Activated T-helper 17 cell treated with anti-CD3 and anti-CD28 coated beads, Interleukin-2, amount 50 U/mL, for 72 hours (primary cell): ENCODE data around the gene MMP14. TPM values are rescaled to one million over a fixed set of nuclear protein-coding genes. Genes with fewer than 3 reads are reported as not detected.
"Not testable (repeated sequence)": the region's sequence is repeated elsewhere in the genome, so short reads cannot be mapped to it uniquely, and the experiment has no call there.

ENCODE experiments used
- ATAC-seq: fragments of 150-1000 bp; cut with Tn5 transposase; replicated peaks from 2 replicates; pipeline ENCODE4 v1.10.0; 2021; ENCODE audit warnings: mild to moderate bottlenecking, moderate library complexity
- H3K27ac Mint-ChIP-seq: one replicate; pipeline ENCODE4 v1.8.0; 2022; ENCODE audit warnings: mixed read lengths
- H3K27me3 Mint-ChIP-seq: one replicate; pipeline ENCODE4 v1.8.0; 2022; ENCODE audit warnings: mixed read lengths
- H3K36me3 Mint-ChIP-seq: one replicate; pipeline ENCODE4 v1.8.0; 2022; ENCODE audit warnings: low read depth, mild to moderate bottlenecking, mixed read lengths
- H3K4me1 Mint-ChIP-seq: one replicate; pipeline ENCODE4 v1.8.0; 2022; ENCODE audit warnings: mixed read lengths
- H3K4me3 Mint-ChIP-seq: one replicate; pipeline ENCODE4 v1.8.0; 2022; ENCODE audit warnings: mild to moderate bottlenecking, mixed read lengths
- H3K9me3 Mint-ChIP-seq: one replicate; pipeline ENCODE4 v1.8.0; 2022; ENCODE audit warnings: mixed read lengths
- total RNA-seq, 2 donors: library from RNA; stranded (reverse); gene quantifications; one replicate each; pipeline ENCODE4 v1.2.3, GENCODE V29; 2022

MMP14 gene
- total RNA-seq, 2 donors from 2014 or later = 1.5 to 2.1 TPM

DNA sequence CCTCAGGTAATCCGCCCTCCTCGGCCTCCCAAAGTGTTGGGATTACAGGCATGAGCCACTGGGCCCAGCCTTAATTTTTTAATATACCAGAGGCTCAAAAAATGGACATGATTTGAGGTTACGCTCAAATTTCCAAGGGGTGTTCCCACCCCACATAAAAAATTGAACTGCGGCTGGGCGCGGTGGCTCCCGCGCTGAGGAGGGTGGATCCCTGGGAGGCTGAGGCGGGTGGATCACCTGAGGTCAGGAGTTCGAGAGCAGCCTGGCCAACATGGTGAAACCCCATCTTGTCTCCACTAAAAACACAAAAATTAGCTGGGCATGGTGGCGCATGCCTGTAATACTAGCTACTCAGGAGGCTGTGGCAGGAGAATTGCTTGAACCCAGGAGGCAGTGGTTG is 17.9 kb downstream of the MMP14 start:
- ATAC-seq, H3K9me3 Mint-ChIP-seq, H3K27ac Mint-ChIP-seq, H3K36me3 Mint-ChIP-seq, H3K27me3 Mint-ChIP-seq, H3K4me3 Mint-ChIP-seq: not testable (repeated sequence)
- H3K4me1 Mint-ChIP-seq = peaks cover 22% of the 10 kb centered on the region

DNA sequence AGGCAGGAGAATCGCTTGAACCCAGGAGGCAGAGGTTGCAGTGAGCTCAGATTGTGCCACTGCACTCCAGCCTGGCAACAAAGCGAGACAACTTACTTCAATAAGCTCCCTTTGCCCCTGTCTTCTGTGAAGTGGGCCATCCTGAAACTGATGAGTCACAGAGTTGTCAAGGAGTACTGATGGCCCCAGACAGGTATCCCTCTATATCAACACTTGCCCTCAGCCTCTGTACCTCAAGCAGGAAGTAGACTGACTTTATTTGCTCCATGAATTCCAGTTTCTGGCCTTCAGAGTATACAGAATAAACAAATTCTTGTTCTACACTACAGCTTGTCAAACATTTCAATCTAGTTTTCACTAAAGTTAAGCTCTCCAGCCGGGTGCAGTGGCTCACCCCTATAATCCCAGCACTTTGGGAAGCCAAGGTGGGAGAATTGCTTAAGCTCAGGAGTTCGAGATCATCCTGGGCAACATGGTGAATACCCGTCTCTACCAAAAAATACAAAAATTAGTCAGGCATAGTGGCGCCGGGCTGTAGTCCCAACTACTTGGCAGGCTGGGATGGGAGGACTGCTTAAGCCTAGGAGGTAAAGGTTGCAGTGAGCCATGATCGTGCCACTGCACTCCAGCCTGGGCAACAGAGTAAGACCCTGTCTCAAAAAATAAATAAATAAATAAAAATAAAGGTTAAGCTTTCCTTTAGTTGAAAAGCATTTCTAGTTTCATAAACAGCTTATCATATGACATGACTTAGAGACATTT is 18.8 kb downstream of the MMP14 start:
- Mint-ChIP-seq H3K4me3 (no peak overlapping the region), H3K9me3 (no peaks in the 10 kb centered on the region), H3K4me1 (peaks cover 22% of the 10 kb centered on the region), H3K27ac (no peak overlapping the region), H3K27me3 (peaks cover 5% of the 10 kb centered on the region), H3K36me3 (no peaks in the 10 kb centered on the region)
- no peak for ATAC-seq

GRCh38 chr14:22856428-22856827 is 20.0 kb downstream of the MMP14 start:
- no peak overlapping the region for H3K4me3 Mint-ChIP-seq
- ATAC-seq = no peak
- peaks cover 18% of the 10 kb centered on the region for H3K4me1 Mint-ChIP-seq

DNA sequence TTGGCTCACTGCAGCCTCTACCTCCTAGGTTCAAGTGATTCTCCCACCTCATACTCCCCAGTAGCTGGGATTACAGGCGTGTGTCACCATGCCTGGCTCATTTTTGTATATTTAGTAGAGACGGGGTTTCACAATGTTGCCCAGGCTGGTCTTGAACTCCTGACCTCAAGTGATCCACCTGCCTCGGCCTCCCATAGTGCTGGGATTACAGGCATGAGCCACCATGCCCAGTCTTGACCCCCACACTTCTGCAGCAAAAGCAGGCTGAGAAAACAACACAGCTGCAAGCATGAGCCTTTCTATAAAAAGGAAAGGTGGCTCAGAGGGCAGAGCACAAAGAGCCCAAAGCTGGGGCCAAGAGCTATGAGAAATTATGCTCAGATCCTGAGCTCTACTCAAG is 24.0 kb downstream of the MMP14 start:
- H3K4me1 Mint-ChIP-seq = peaks cover 12% of the 10 kb centered on the region
- ATAC-seq, H3K27me3 Mint-ChIP-seq, H3K4me3 Mint-ChIP-seq, H3K36me3 Mint-ChIP-seq, H3K27ac Mint-ChIP-seq, H3K9me3 Mint-ChIP-seq: not testable (repeated sequence)

More at GRCh38 chr14:22856428-22856827, 20.0 kb downstream of the MMP14 start:
- no peak overlapping the region for H3K27ac Mint-ChIP-seq
- H3K36me3 Mint-ChIP-seq = no peaks in the 10 kb centered on the region
- no peaks in the 10 kb centered on the region for H3K9me3 Mint-ChIP-seq
- peaks cover 5% of the 10 kb centered on the region for H3K27me3 Mint-ChIP-seq

DNA sequence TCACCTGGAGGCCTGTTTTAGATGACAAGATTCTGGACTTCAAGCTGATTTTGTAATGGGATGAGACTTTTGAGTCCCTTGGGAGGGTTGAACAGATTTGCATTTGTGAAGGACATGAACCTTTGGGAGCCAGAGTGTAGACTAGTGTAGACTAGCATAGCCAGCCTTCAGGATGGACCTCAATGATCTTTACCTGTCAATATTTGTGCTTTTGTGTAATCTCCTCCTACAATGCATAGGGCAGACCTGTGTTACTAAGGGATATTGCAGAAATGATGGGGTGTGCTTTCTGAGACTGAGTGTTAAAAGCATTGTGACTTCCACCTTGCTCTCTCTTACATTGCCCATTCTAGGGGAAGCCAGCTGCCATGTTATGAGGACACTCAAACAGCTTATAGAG is 25.3 kb downstream of the MMP14 start:
- no peak for ATAC-seq
- Mint-ChIP-seq H3K36me3 (no peaks in the 10 kb centered on the region), H3K27ac (no peak overlapping the region), H3K4me1 (peaks cover 12% of the 10 kb centered on the region), H3K9me3 (no peaks in the 10 kb centered on the region), H3K27me3 (no peaks in the 10 kb centered on the region), H3K4me3 (no peak overlapping the region)

DNA sequence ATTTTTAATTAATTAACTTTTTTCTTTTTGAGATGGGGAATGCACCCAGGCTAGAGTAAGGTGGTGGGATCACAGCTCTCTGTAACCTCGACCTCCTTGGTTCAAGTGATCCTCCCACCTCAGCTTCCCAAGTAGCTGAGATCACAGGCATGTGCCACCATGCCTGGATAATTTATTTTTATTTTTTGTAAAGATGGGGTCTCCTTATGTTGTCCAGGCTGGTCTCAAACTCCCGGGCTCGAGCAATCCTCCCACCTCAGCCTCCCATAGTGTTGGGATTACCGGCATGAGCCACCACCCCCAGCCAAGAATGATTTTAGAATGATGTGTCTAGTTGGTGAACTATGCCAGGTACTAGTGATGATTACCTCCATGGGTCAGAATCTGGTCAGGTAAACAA is 28.6 kb downstream of the MMP14 start:
- no peaks in the 10 kb centered on the region for H3K36me3 Mint-ChIP-seq
- no peak overlapping the region for H3K4me3 Mint-ChIP-seq
- no peaks in the 10 kb centered on the region for H3K9me3 Mint-ChIP-seq
- ATAC-seq = no peak
- H3K27ac Mint-ChIP-seq = no peak overlapping the region
- H3K27me3 Mint-ChIP-seq = no peaks in the 10 kb centered on the region
- H3K4me1 Mint-ChIP-seq = peaks cover 6% of the 10 kb centered on the region

DNA sequence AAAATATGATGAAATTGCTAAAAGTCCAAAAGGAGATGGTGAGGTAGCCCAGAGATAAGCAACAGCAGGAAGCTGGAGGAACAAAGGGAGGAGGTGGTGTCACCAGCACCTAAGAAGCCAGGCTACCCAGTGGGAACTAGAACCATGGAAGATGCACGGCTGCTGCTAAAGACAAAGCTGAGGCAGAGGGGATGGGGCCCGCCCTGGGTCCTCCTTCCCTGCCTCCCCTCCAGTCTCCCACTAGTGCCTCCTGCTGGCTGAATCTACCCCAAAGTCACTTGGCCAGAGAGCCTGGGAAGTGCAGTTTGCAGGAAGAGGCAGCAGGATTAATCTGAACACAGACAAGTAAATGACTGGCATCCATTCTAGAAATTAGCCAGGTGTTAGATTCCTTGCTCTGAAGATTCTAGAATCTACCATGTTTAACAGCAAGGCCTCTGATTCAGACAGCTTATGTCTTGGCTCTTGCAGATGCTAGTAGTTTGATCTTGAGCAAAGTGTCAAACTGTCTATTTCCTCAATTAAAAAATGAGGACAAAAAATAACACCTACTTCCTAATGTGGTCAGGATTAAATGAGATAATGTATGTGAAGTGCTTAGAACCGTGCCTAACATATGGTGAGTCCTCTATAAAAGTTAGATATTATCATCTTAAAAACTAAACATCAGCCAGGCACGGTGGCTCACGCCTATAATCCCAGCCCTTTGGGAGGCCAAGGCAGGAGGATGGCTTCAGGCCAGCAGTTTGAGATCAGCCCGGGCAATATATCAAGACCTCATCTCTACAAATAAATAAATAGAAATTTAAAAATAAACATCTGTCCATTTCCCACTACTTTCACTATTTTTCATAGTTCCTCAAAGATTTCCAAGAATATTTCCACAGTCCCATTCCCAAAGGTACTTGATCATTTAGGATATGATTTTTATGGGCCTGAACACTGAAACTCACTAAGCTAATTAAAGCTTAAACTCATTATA is 29.3 kb downstream of the MMP14 start:
- Mint-ChIP-seq H3K4me1 (peaks cover 8% of the 10 kb centered on the region), H3K27me3 (no peaks in the 10 kb centered on the region), H3K27ac (peak overlapping the region; percentile 76), H3K36me3 (no peaks in the 10 kb centered on the region), H3K9me3 (no peaks in the 10 kb centered on the region), H3K4me3 (no peak overlapping the region)
- ATAC-seq = no peak

DNA sequence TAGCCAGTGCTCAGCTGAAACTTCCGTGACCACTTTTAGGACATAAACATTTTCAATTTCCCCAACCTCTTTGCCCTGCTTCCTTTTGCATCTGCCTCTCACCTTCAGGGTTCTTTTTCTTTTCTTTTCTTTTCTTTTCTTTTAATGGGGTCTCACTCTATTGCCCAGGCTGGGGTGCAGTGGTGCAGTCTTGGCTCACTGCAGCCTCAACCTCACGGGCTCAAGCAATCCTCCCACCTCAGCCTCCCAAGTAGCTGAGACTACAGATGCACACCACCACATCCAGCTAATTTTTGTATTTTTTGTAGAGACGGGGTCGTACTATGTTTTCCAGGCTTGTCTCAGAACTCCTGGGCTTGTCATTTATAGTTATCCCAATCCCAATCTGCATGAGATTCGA is 30.5 kb downstream of the MMP14 start:
- H3K9me3 Mint-ChIP-seq = no peaks in the 10 kb centered on the region
- H3K27me3 Mint-ChIP-seq = no peaks in the 10 kb centered on the region
- H3K4me3 Mint-ChIP-seq = no peak overlapping the region
- ATAC-seq = no peak
- peak overlapping the region; percentile 76 for H3K27ac Mint-ChIP-seq
- H3K4me1 Mint-ChIP-seq = peaks cover 11% of the 10 kb centered on the region
- no peaks in the 10 kb centered on the region for H3K36me3 Mint-ChIP-seq

DNA sequence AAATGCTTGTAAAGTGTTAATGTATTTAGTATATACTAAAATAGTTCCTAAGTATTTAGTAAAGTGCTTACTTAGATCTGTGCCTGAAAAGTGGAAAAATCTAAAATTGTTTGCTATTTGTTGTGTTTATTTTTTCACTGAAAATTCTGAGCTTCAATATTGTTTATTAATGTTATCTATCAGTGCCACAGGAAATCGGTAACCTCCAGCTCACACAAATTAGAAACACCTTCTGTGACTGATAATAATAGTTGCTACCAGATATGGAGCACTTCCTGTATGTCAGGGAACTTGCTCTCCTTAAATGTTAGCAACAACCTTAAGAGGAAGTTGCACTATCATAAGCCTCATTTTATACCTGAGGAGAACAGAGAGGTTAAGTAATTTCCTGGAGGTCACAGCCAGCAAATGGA is 34.4 kb downstream of the MMP14 start:
- H3K4me1 Mint-ChIP-seq = peaks cover 18% of the 10 kb centered on the region
- peak overlapping the region; percentile 99 for H3K4me3 Mint-ChIP-seq
- no peak for ATAC-seq
- peaks cover 36% of the 10 kb centered on the region for H3K36me3 Mint-ChIP-seq
- H3K27me3 Mint-ChIP-seq = no peaks in the 10 kb centered on the region
- H3K27ac Mint-ChIP-seq = peak overlapping the region; percentile 99
- H3K9me3 Mint-ChIP-seq = no peaks in the 10 kb centered on the region

DNA sequence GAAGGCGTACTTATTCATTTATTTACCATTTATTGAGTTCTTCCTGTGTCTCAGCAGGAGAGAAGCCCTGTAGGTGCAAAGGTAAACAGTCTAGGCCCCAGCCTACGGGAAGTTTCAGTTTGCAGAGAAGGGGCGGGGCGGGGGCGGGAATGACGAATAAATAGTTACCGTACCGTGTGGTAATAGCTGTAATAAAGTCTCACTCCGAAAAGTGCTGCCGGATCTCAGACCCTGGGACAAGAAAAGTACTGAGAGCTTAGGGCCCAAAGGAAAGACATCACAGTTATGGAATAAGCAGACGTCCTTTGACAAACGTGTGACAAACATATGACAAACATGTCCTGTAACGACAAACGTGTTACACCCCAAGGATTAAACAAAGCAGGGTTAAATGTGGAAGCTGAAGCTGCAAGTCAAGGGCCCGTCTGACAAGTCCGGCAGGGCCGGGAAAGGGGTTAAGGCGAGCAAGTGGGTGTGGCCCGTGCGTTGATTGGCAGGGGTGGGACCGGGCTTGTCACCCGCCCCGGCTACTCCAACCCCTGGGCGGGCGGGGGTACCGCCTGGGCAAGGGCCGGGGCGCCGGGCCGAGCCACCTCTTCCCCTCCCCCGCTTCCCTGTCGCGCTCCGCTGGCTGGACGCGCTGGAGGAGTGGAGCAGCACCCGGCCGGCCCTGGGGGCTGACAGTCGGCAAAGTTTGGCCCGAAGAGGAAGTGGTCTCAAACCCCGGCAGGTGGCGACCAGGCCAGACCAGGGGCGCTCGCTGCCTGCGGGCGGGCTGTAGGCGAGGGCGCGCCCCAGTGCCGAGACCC is 35.0 kb downstream of the MMP14 start, which contains the start of gene LRP10:
LRP10 (plus strand) TSS at position 517 of the 809 bp plus-strand sequence. CDS start 564 bp downstream, outside the sequence.
- Mint-ChIP-seq H3K36me3 (peaks cover 42% of the 10 kb centered on the region), H3K9me3 (no peaks in the 10 kb centered on the region), H3K27ac (peak within 1 kb of the TSS; percentile 99), H3K4me3 (peak within 1 kb of the TSS; percentile 99), H3K27me3 (no peaks in the 10 kb centered on the region), H3K4me1 (peaks cover 20% of the 10 kb centered on the region)
- peak; percentile 82 for ATAC-seq

DNA sequence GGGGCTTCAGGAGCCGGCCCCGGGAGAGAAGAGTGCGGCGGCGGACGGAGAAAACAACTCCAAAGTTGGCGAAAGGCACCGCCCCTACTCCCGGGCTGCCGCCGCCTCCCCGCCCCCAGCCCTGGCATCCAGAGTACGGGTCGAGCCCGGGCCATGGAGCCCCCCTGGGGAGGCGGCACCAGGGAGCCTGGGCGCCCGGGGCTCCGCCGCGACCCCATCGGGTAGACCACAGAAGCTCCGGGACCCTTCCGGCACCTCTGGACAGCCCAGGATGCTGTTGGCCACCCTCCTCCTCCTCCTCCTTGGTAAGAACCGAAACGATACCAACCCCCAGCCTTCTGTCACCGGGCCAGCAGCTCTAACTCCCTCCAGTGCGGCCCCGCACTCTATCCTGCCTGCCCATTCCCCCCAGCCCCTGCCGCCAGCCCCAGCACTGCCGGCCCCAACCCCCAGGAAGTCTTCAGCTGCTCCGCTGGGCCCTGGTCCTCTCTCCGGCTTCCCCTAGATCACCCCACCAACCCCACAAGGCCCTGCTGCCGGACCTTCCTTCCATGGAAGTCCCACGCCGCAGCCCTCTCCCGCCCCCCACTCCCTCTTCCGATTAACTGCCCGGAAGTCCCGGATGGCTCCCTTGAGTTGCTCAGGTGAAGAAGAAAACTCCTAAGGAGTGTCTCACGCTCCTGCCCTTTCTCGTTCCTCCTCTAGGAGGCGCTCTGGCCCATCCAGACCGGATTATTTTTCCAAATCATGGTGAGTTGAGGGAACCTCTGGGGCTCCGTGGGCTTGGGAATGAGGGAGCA is 35.8 kb downstream of the MMP14 start:
- peaks cover 50% of the 10 kb centered on the region for H3K36me3 Mint-ChIP-seq
- H3K27me3 Mint-ChIP-seq = no peaks in the 10 kb centered on the region
- H3K4me3 Mint-ChIP-seq = peak overlapping the region; percentile 99
- peak overlapping the region; percentile 99 for H3K27ac Mint-ChIP-seq
- H3K9me3 Mint-ChIP-seq = no peaks in the 10 kb centered on the region
- peaks cover 16% of the 10 kb centered on the region for H3K4me1 Mint-ChIP-seq
- ATAC-seq = peak; percentile 23

GRCh38 chr14:22872833-22873520 is 36.6 kb downstream of the MMP14 start:
- H3K9me3 Mint-ChIP-seq = no peaks in the 10 kb centered on the region

More at GRCh38 chr14:22872833-22873520, 36.6 kb downstream of the MMP14 start:
- peaks cover 57% of the 10 kb centered on the region for H3K36me3 Mint-ChIP-seq
- H3K4me1 Mint-ChIP-seq = peaks cover 16% of the 10 kb centered on the region
- H3K4me3 Mint-ChIP-seq = peak overlapping the region; percentile 99
- no peaks in the 10 kb centered on the region for H3K27me3 Mint-ChIP-seq
- peak overlapping the region; percentile 99 for H3K27ac Mint-ChIP-seq
- no peak for ATAC-seq
